GM12878 (cell line): Measurements from ENCODE around the gene ATP6V0A4. TPM values are rescaled to one million over a fixed set of nuclear protein-coding genes. Genes with fewer than 3 reads are reported as not detected.

Experiments
- ATAC-seq: fragments of 200-7000 bp; cut with Tn5 transposase; 3 replicates; pipeline ENCODE4 v1.9.1; 2020; ENCODE audit warnings: mild to moderate bottlenecking, moderate library complexity
- BruUV-seq: library from RNA; stranded (reverse); fragments of 400-500 nt; replicated peaks from 2 replicates; lab custom pipeline; 2021; lab: Mats Ljungman, UMichigan
- CTCF ChIA-PET: fragments of 300-600 bp; sonication (Branson Sonifier 250); formaldehyde crosslinking; extraction: SDS; loops from one replicate; lab custom pipeline; 2021; ENCODE audit warnings: inconsistent platforms; lab: Yijun Ruan, JAX
- POLR2A ChIA-PET: fragments of 350-600 bp; formaldehyde crosslinking; extraction: SDS; loops from one replicate; lab custom pipeline; 2021; ENCODE audit warnings: inconsistent platforms; lab: Charles Lee
- RAD21 ChIA-PET: fragments of 300-600 bp; sonication (Branson Sonifier 250); formaldehyde crosslinking; loops from one replicate; lab custom pipeline; 2023; ENCODE audit warnings: antibody characterized with exemption; ENCODE audit not compliant: unreplicated experiment; lab: Charles Lee
- SMC1A ChIA-PET: fragments of 300-600 bp; sonication (Branson Sonifier 250); formaldehyde crosslinking; loops from one replicate; lab custom pipeline; 2023; ENCODE audit not compliant: unreplicated experiment, uncharacterized antibody; lab: Charles Lee
- DNase-seq: peaks from one replicate; pipeline ENCODE4 v3.0.0-alpha.2; 2011; ENCODE audit warnings: low read depth, low spot score
- FAIRE-seq: peaks from 3 replicates; lab custom pipeline; 2011; peaks lifted over from hg19 to GRCh38; lab: Jason Lieb, UNC
- H2AFZ ChIP-seq: 2 replicates; pipeline ENCODE4 v1.6.0; 2011; ENCODE audit warnings: low read depth, low read length, control low read depth; ENCODE audit not compliant: control insufficient read depth
- H3K27ac ChIP-seq: 2 replicates; pipeline ENCODE4 v1.5.1; 2011; ENCODE audit warnings: control low read depth; ENCODE audit not compliant: control insufficient read depth, insufficient read depth
- H3K27me3 ChIP-seq, 2 experiments: replicated peaks in 1 of 2; 2 replicates each; pipeline versions ENCODE4 v1.6.0 to v1.6.1; 2011; ENCODE audit warnings: low read length in 1 of 2; ENCODE audit not compliant: control insufficient read depth in 2 of 2, insufficient read depth in 2 of 2
- H3K36me3 ChIP-seq, 2 experiments: 2 replicates each; pipeline ENCODE4 v1.5.1; 2011; ENCODE audit warnings: low read length in 1 of 2; ENCODE audit not compliant: control insufficient read depth in 2 of 2, insufficient read depth in 2 of 2
- H3K4me1 ChIP-seq: 2 replicates; pipeline ENCODE4 v1.6.1; 2011; ENCODE audit warnings: mild to moderate bottlenecking, low read length, moderate library complexity, mixed read lengths; ENCODE audit not compliant: control insufficient read depth, insufficient read depth
- H3K4me2 ChIP-seq: 2 replicates; pipeline ENCODE4 v1.6.0; 2011; ENCODE audit warnings: control low read depth; ENCODE audit not compliant: control insufficient read depth, insufficient read depth
- H3K4me3 ChIP-seq: fragments of 200-600 bp; sonication (generic); 2 replicates; pipeline ENCODE4 v1.5.1; 2016
- H3K79me2 ChIP-seq: 2 replicates; pipeline ENCODE4 v1.6.0; 2011; ENCODE audit warnings: low read length; ENCODE audit not compliant: control insufficient read depth, insufficient read depth
- H3K9ac ChIP-seq: 2 replicates; pipeline ENCODE4 v1.8.0; 2011; ENCODE audit warnings: low read length, control low read depth, mixed read lengths; ENCODE audit not compliant: control insufficient read depth, insufficient read depth
- H3K9me3 ChIP-seq: replicated peaks from 3 replicates; pipeline ENCODE4 v1.5.1; 2011; ENCODE audit warnings: mild to moderate bottlenecking, low read length; ENCODE audit not compliant: control insufficient read depth, insufficient read depth
- H4K20me1 ChIP-seq: 2 replicates; pipeline ENCODE4 v1.6.0; 2011; ENCODE audit not compliant: control insufficient read depth, insufficient read depth
- ATF2 ChIP-seq: IDR thresholded peaks from 2 replicates; pipeline ENCODE4 v1.6.1; 2012; ENCODE audit warnings: low read length, inconsistent platforms
- BACH1 ChIP-seq: fragments of 450-650 bp; IDR thresholded peaks from 2 replicates; pipeline ENCODE4 v1.6.1; 2017; ENCODE audit warnings: mild to moderate bottlenecking, borderline replicate concordance
- BCL3 ChIP-seq: IDR thresholded peaks from 2 replicates; pipeline ENCODE4 v1.6.1; 2011; ENCODE audit warnings: borderline replicate concordance, low read depth, mild to moderate bottlenecking, moderate library complexity, low read length; ENCODE audit not compliant: insufficient read depth, poor library complexity, severe bottlenecking
- CBX3 ChIP-seq: fragments of 200-600 bp; sonication (generic); IDR thresholded peaks from 2 replicates; pipeline ENCODE4 v1.6.1; 2016; ENCODE audit warnings: low read depth, borderline replicate concordance
- CBX5 ChIP-seq: sonication (generic); IDR thresholded peaks from 2 replicates; pipeline ENCODE4 v1.6.1; 2016; ENCODE audit warnings: low read depth, moderate library complexity, mild to moderate bottlenecking, inconsistent platforms
- CREM ChIP-seq: IDR thresholded peaks from 2 replicates; pipeline ENCODE4 v1.6.1; 2014; ENCODE audit warnings: antibody characterized with exemption, low read depth
- FOS ChIP-seq: IDR thresholded peaks from 3 replicates; pipeline ENCODE4 v1.6.1; 2011; ENCODE audit warnings: borderline replicate concordance; ENCODE audit not compliant: insufficient read length; ENCODE audit errors: extremely low read depth
- MXI1 ChIP-seq: fragments of 150-350 bp; IDR thresholded peaks from 2 replicates; pipeline ENCODE4 v1.6.1; 2011; ENCODE audit warnings: low read depth, mild to moderate bottlenecking, inconsistent platforms, low read length, improper control_type of control experiment
- POLR2A ChIP-seq: IDR thresholded peaks from 2 replicates; pipeline ENCODE4 v1.6.1; 2011; ENCODE audit warnings: low read depth, mild to moderate bottlenecking, low read length
- POU2F2 ChIP-seq: IDR thresholded peaks from 3 replicates; pipeline ENCODE4 v1.6.1; 2011; ENCODE audit warnings: low read depth, mild to moderate bottlenecking, low read length, borderline replicate concordance
- SMAD1 ChIP-seq: fragments of 450-650 bp; IDR thresholded peaks from 2 replicates; pipeline ENCODE4 v1.6.1; 2018; ENCODE audit warnings: mild to moderate bottlenecking, low read depth; ENCODE audit not compliant: partially characterized antibody
- STAT3 ChIP-seq: IDR thresholded peaks from 2 replicates; pipeline ENCODE4 v1.6.1; 2011; ENCODE audit warnings: low read depth, low read length, improper control_type of control experiment
- WGBS: methylation state at CpG from one replicate; pipeline ENCODE4 v1.1.6; 2016; ENCODE audit warnings: low lambda C conversion rate; ENCODE audit not compliant: insufficient replicate concordance, insufficient coverage; ENCODE audit errors: missing lambda C conversion rate; 5-methylcytosine and 5-hydroxymethylcytosine counted together
- in situ Hi-C: fragments of 300-500 bp; cut with MboI; formaldehyde crosslinking; loops from 9 replicates; pipeline ENCODE4 v1.14.3; 2018; ENCODE audit warnings: mixed read lengths
- intact Hi-C: fragments of 100-400 bp; cut with micrococcal nuclease; formaldehyde crosslinking; loops from one replicate; pipeline ENCODE4 v1.14.2; 2022; ENCODE audit not compliant: unreplicated experiment
- polyA plus RNA-seq, 11 experiments: library from polyadenylated mRNA; depleted of rRNA in 4 of 11; unstranded in 6 of 11; stranded (reverse) in 5 of 11; fragments of >200 nt; fragmentation: Nextera tagmentation in 4 of 11; fragmentation: Illumina TruSeq in 1 of 11; extraction: Ambion mirVana in 4 of 11; extraction: Trizol in 1 of 11; gene quantifications; 1 replicate in 1 of 11; 2 replicates in 10 of 11; pipeline versions ENCODE4 v1.2.1 to v1.2.3, GENCODE V29; 2011 to 2016; ENCODE audit warnings: inconsistent platforms in 2 of 11, missing spikeins in 2 of 11, low read depth in 1 of 11
- total RNA-seq, 4 experiments: library from RNA; depleted of rRNA in 3 of 4; stranded (reverse); fragments of >200 nt in 3 of 4; fragmentation: Illumina TruSeq in 1 of 4; extraction: Trizol in 1 of 4; gene quantifications; 2 replicates each; pipeline versions ENCODE4 v1.2.1 to v1.2.3, GENCODE V29; 2013 to 2021
- TF ChIP-seq, protein P1 (sequence below): fragments of 450-650 bp; IDR thresholded peaks from 2 replicates; pipeline ENCODE4 v1.6.1; 2017; ENCODE audit warnings: low read depth, mild to moderate bottlenecking, moderate library complexity

Gene ATP6V0A4
- total and polyA plus RNA-seq, 10 of the 15 experiments (the other 5 are each of a cell fraction or from before 2014, with no cell fraction given) = not detected

- Histone ChIP-seq H3K36me3 (no peaks in the 10 kb centered on the region), H4K20me1 (no peaks in the 10 kb centered on the region), H3K9ac (no peak overlapping the region), H2AFZ (no peak overlapping the region), H3K79me2 (no peaks in the 10 kb centered on the region), H3K27ac (no peak overlapping the region), H3K9me3 (no peaks in the 10 kb centered on the region), H3K4me2 (no peak overlapping the region), H3K4me3 (no peak overlapping the region), H3K27me3 (no peaks in the 10 kb centered on the region; a peak in 1 of 4 replicates), H3K4me1 (no peaks in the 10 kb centered on the region)
- BruUV-seq = no TSS peak
- ChIA-PET POLR2A (interaction anchor here (0.5 kb wide), 1 partner anchor 210 kb away, joined by 5 read pairs; no protein-coding TSS in a partner anchor), RAD21 (interaction anchor here (2.1 kb wide), 1 partner anchor 559 kb away, joined by 4 read pairs; no protein-coding TSS in a partner anchor), SMC1A (no interaction called here), CTCF (interaction anchor here (1.0 kb wide), 1 partner anchor 18 kb away, joined by 3 read pairs; no protein-coding TSS in a partner anchor)
- FAIRE-seq (no peak), ATAC-seq (no peak), DNase-seq (no peak)
- 12% methylated on average over 4 of the region's 4 CpGs for WGBS
- intact Hi-C loops = no loop called here
- in situ Hi-C loops = no loop called here
- TF ChIP-seq CREM = no peak
- TF ChIP-seq STAT3 = no peak
- TF ChIP-seq ATF2 = no peak
- no peak for TF ChIP-seq FOS
- no peak for TF ChIP-seq SMAD1
- no peak for TF ChIP-seq CBX5
- TF ChIP-seq MXI1 = no peak
- TF ChIP-seq CBX3 = no peak
- TF ChIP-seq, protein P1, sequence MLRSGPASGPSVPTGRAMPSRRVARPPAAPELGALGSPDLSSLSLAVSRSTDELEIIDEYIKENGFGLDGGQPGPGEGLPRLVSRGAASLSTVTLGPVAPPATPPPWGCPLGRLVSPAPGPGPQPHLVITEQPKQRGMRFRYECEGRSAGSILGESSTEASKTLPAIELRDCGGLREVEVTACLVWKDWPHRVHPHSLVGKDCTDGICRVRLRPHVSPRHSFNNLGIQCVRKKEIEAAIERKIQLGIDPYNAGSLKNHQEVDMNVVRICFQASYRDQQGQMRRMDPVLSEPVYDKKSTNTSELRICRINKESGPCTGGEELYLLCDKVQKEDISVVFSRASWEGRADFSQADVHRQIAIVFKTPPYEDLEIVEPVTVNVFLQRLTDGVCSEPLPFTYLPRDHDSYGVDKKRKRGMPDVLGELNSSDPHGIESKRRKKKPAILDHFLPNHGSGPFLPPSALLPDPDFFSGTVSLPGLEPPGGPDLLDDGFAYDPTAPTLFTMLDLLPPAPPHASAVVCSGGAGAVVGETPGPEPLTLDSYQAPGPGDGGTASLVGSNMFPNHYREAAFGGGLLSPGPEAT = no peak
- TF ChIP-seq POU2F2 = no peak
- TF ChIP-seq BCL3 = no peak
- TF ChIP-seq BACH1 = no peak
- TF ChIP-seq POLR2A = no peak
These were observed 77.7 kb downstream of the ATP6V0A4 start for GRCh38 chr7:138720286-138720685.
